GM12878 (cell line): ENCODE results near the gene BOLA2B. TPM values are rescaled to one million over a fixed set of nuclear protein-coding genes. Genes with fewer than 3 reads are reported as not detected.

Experiments
- BMI1 ChIP-seq: fragments of 450-650 bp; IDR thresholded peaks from 2 replicates; pipeline ENCODE4 v1.6.1; 2016; ENCODE audit warnings: mild to moderate bottlenecking, moderate library complexity, borderline replicate concordance
- CBX5 ChIP-seq: sonication (generic); IDR thresholded peaks from 2 replicates; pipeline ENCODE4 v1.6.1; 2016; ENCODE audit warnings: low read depth, moderate library complexity, mild to moderate bottlenecking, inconsistent platforms
- CEBPB ChIP-seq, 2 experiments: fragments of 150-350 bp in 1 of 2; IDR thresholded peaks; 2 replicates each; pipeline ENCODE4 v1.6.1; 2012 to 2014; ENCODE audit warnings: low read depth in 2 of 2, low read length in 2 of 2, borderline replicate concordance in 1 of 2, inconsistent platforms in 1 of 2
- CHD4 ChIP-seq: fragments of 200-600 bp; sonication (generic); IDR thresholded peaks from 2 replicates; pipeline ENCODE4 v1.6.1; 2016; ENCODE audit warnings: mild to moderate bottlenecking
- FOS ChIP-seq: IDR thresholded peaks from 3 replicates; pipeline ENCODE4 v1.6.1; 2011; ENCODE audit warnings: borderline replicate concordance; ENCODE audit not compliant: insufficient read length; ENCODE audit errors: extremely low read depth
- HDAC2 ChIP-seq: fragments of 200-600 bp; sonication (generic); IDR thresholded peaks from 2 replicates; pipeline ENCODE4 v1.6.1; 2017
- KDM1A ChIP-seq: fragments of 200-600 bp; sonication (generic); IDR thresholded peaks from 2 replicates; pipeline ENCODE4 v1.6.1; 2016; ENCODE audit warnings: borderline replicate concordance
- NFYB ChIP-seq: IDR thresholded peaks from 2 replicates; pipeline ENCODE4 v1.6.1; 2011; ENCODE audit warnings: low read depth, mild to moderate bottlenecking, low read length, improper control_type of control experiment, moderate library complexity; ENCODE audit not compliant: insufficient read depth
- PAX8 ChIP-seq: fragments of 450-650 bp; IDR thresholded peaks from 2 replicates; pipeline ENCODE4 v1.6.1; 2017; ENCODE audit warnings: mild to moderate bottlenecking, moderate library complexity
- POU2F2 ChIP-seq: IDR thresholded peaks from 3 replicates; pipeline ENCODE4 v1.6.1; 2011; ENCODE audit warnings: low read depth, mild to moderate bottlenecking, low read length, borderline replicate concordance
- SMAD5 ChIP-seq: IDR thresholded peaks from 2 replicates; pipeline ENCODE4 v1.6.1; 2016; ENCODE audit warnings: antibody characterized with exemption, low read depth
- STAT1 ChIP-seq: fragments of 450-650 bp; conservative IDR thresholded peaks from 2 replicates; pipeline ENCODE4 v1.6.1; 2014; ENCODE audit warnings: antibody characterized with exemption, mild to moderate bottlenecking
- YBX1 ChIP-seq: fragments of 450-650 bp; IDR thresholded peaks from 2 replicates; pipeline ENCODE4 v1.6.1; 2016; ENCODE audit warnings: antibody characterized with exemption
- ZNF274 ChIP-seq: IDR thresholded peaks from one replicate; pipeline ENCODE4 v1.8.0; 2011; ENCODE audit not compliant: insufficient read length, insufficient read depth
- ZSCAN29 ChIP-seq: fragments of 450-650 bp; IDR thresholded peaks from 2 replicates; pipeline ENCODE4 v1.6.1; 2017; ENCODE audit warnings: mild to moderate bottlenecking, moderate library complexity
- ZZZ3 ChIP-seq: IDR thresholded peaks from 2 replicates; pipeline ENCODE4 v1.6.1; 2011; ENCODE audit warnings: low read depth; ENCODE audit not compliant: control insufficient read depth, insufficient read length
- polyA plus RNA-seq, 11 experiments: library from polyadenylated mRNA; depleted of rRNA in 4 of 11; unstranded in 6 of 11; stranded (reverse) in 5 of 11; fragments of >200 nt; fragmentation: Nextera tagmentation in 4 of 11; fragmentation: Illumina TruSeq in 1 of 11; extraction: Ambion mirVana in 4 of 11; extraction: Trizol in 1 of 11; gene quantifications; 1 replicate in 1 of 11; 2 replicates in 10 of 11; pipeline versions ENCODE4 v1.2.1 to v1.2.3, GENCODE V29; 2011 to 2016; ENCODE audit warnings: inconsistent platforms in 2 of 11, missing spikeins in 2 of 11, low read depth in 1 of 11
- total RNA-seq, 4 experiments: library from RNA; depleted of rRNA in 3 of 4; stranded (reverse); fragments of >200 nt in 3 of 4; fragmentation: Illumina TruSeq in 1 of 4; extraction: Trizol in 1 of 4; gene quantifications; 2 replicates each; pipeline versions ENCODE4 v1.2.1 to v1.2.3, GENCODE V29; 2013 to 2021
- TF ChIP-seq, protein P1 (sequence below): fragments of 450-650 bp; IDR thresholded peaks from 2 replicates; pipeline ENCODE4 v1.6.1; 2016; ENCODE audit warnings: mild to moderate bottlenecking, moderate library complexity, borderline replicate concordance
- TF ChIP-seq, protein P2 (sequence below): fragments of 450-650 bp; IDR thresholded peaks from 2 replicates; pipeline ENCODE4 v1.6.1; 2017; ENCODE audit warnings: borderline replicate concordance
- TF ChIP-seq, protein P3 (sequence below): fragments of 450-650 bp; IDR thresholded peaks from 2 replicates; pipeline ENCODE4 v1.6.1; 2014; ENCODE audit warnings: mild to moderate bottlenecking
- TF ChIP-seq, protein P4 (sequence below): fragments of 450-650 bp; IDR thresholded peaks from 2 replicates; pipeline ENCODE4 v1.6.1; 2017; ENCODE audit warnings: mild to moderate bottlenecking
- TF ChIP-seq, protein P5 (sequence below): IDR thresholded peaks from 2 replicates; pipeline ENCODE4 v1.6.1; 2012; ENCODE audit warnings: low read length, inconsistent platforms

BOLA2B gene
- total and polyA plus RNA-seq, 10 of the 15 experiments (the other 5 are each of a cell fraction or from before 2014, with no cell fraction given), result 39.9 to 292 (median 130) TPM

DNA sequence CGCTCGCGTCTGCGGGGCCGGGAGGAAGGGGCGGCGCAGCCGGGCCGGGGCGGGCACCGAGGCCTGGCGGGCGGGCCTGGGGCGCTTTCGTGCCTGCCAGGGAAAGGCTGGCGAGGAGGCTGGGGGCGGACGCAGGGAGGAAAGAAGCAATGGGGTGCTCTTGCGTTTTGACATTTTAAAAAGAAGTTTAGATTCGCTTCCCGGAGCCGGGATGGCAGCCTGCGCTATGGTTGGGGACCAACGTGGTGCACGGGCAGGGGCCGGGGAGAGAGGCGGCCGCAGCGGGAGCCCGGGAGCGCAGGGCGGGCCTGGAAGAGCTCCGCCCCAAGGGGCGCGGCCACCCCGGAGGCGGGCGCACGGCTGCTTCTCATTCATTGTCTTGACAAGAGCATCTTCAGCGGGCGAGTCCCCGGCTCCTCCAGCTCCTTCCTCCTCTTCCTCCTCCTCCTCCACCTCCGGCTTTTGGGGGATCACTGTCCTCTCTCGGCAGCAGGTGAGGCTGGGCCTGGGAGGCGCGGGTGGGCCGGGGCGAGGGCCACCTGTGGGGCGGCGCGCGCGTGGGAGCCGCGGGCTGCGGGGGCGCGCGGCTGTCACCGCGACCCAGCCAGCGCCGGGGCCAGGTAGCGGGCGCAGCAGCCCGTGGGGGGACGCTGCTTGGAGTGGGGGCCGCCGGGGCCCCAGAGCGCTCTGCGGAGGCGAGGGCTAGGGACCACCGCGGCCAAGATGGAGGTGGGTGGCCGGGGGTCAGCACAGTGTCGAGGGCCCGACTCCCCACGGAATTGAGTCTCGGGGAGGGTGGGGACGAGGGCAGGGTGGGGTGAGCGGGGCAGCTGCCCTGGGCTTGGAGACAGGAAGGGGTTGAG, 10.0 kb downstream of the BOLA2B start, which contains the start of gene CORO1A (continued):
- TF ChIP-seq, protein P1, sequence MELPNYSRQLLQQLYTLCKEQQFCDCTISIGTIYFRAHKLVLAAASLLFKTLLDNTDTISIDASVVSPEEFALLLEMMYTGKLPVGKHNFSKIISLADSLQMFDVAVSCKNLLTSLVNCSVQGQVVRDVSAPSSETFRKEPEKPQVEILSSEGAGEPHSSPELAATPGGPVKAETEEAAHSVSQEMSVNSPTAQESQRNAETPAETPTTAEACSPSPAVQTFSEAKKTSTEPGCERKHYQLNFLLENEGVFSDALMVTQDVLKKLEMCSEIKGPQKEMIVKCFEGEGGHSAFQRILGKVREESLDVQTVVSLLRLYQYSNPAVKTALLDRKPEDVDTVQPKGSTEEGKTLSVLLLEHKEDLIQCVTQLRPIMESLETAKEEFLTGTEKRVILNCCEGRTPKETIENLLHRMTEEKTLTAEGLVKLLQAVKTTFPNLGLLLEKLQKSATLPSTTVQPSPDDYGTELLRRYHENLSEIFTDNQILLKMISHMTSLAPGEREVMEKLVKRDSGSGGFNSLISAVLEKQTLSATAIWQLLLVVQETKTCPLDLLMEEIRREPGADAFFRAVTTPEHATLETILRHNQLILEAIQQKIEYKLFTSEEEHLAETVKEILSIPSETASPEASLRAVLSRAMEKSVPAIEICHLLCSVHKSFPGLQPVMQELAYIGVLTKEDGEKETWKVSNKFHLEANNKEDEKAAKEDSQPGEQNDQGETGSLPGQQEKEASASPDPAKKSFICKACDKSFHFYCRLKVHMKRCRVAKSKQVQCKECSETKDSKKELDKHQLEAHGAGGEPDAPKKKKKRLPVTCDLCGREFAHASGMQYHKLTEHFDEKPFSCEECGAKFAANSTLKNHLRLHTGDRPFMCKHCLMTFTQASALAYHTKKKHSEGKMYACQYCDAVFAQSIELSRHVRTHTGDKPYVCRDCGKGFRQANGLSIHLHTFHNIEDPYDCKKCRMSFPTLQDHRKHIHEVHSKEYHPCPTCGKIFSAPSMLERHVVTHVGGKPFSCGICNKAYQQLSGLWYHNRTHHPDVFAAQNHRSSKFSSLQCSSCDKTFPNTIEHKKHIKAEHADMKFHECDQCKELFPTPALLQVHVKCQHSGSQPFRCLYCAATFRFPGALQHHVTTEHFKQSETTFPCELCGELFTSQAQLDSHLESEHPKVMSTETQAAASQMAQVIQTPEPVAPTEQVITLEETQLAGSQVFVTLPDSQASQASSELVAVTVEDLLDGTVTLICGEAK, result no peak
- TF ChIP-seq ZNF274, result no peak
- TF ChIP-seq CHD4, result no peak
- TF ChIP-seq SMAD5, result peak; percentile 91
- TF ChIP-seq CEBPB (IDR thresholded peaks at IDR 0.05; ENCODE audit: borderline replicate concordance in 1 of 2, low read depth in 2 of 2, low read length in 2 of 2), result no peak
- TF ChIP-seq STAT1, result no peak
- no peak for TF ChIP-seq KDM1A
- TF ChIP-seq ZZZ3, result no peak
- no peak for TF ChIP-seq FOS
- TF ChIP-seq NFYB, result no peak
- no peak for TF ChIP-seq HDAC2
- no peak for TF ChIP-seq YBX1
- TF ChIP-seq ZSCAN29, result 0 out of 2 replicates have a peak, but pooled peaks have one; percentile 62
- TF ChIP-seq, protein P2, sequence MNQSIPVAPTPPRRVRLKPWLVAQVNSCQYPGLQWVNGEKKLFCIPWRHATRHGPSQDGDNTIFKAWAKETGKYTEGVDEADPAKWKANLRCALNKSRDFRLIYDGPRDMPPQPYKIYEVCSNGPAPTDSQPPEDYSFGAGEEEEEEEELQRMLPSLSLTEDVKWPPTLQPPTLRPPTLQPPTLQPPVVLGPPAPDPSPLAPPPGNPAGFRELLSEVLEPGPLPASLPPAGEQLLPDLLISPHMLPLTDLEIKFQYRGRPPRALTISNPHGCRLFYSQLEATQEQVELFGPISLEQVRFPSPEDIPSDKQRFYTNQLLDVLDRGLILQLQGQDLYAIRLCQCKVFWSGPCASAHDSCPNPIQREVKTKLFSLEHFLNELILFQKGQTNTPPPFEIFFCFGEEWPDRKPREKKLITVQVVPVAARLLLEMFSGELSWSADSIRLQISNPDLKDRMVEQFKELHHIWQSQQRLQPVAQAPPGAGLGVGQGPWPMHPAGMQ, result no peak
- TF ChIP-seq, protein P3, sequence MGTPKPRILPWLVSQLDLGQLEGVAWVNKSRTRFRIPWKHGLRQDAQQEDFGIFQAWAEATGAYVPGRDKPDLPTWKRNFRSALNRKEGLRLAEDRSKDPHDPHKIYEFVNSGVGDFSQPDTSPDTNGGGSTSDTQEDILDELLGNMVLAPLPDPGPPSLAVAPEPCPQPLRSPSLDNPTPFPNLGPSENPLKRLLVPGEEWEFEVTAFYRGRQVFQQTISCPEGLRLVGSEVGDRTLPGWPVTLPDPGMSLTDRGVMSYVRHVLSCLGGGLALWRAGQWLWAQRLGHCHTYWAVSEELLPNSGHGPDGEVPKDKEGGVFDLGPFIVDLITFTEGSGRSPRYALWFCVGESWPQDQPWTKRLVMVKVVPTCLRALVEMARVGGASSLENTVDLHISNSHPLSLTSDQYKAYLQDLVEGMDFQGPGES, result no peak
- TF ChIP-seq, protein P4, sequence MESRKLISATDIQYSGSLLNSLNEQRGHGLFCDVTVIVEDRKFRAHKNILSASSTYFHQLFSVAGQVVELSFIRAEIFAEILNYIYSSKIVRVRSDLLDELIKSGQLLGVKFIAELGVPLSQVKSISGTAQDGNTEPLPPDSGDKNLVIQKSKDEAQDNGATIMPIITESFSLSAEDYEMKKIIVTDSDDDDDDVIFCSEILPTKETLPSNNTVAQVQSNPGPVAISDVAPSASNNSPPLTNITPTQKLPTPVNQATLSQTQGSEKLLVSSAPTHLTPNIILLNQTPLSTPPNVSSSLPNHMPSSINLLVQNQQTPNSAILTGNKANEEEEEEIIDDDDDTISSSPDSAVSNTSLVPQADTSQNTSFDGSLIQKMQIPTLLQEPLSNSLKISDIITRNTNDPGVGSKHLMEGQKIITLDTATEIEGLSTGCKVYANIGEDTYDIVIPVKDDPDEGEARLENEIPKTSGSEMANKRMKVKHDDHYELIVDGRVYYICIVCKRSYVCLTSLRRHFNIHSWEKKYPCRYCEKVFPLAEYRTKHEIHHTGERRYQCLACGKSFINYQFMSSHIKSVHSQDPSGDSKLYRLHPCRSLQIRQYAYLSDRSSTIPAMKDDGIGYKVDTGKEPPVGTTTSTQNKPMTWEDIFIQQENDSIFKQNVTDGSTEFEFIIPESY, result no peak
- peak; percentile 65; the same call in 2 of the 3 replicates for TF ChIP-seq POU2F2
- no peak for TF ChIP-seq BMI1
- no peak for TF ChIP-seq PAX8
- no peak for TF ChIP-seq CBX5
- TF ChIP-seq, protein P5, sequence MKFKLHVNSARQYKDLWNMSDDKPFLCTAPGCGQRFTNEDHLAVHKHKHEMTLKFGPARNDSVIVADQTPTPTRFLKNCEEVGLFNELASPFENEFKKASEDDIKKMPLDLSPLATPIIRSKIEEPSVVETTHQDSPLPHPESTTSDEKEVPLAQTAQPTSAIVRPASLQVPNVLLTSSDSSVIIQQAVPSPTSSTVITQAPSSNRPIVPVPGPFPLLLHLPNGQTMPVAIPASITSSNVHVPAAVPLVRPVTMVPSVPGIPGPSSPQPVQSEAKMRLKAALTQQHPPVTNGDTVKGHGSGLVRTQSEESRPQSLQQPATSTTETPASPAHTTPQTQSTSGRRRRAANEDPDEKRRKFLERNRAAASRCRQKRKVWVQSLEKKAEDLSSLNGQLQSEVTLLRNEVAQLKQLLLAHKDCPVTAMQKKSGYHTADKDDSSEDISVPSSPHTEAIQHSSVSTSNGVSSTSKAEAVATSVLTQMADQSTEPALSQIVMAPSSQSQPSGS, result no peak
